Ishikawa (cell line): ENCODE results near the gene HYAL4.

Experiments
- CEBPB ChIP-seq: IDR thresholded peaks from 2 replicates; pipeline ENCODE4 v1.6.1; 2012
- CREB1 ChIP-seq: IDR thresholded peaks from 2 replicates; pipeline ENCODE4 v1.6.1; 2012; ENCODE audit warnings: low read depth
- EGR1 ChIP-seq: IDR thresholded peaks from 2 replicates; pipeline ENCODE4 v1.6.1; 2012
- EP300 ChIP-seq: IDR thresholded peaks from 2 replicates; pipeline ENCODE4 v1.6.1; 2012; ENCODE audit warnings: borderline replicate concordance
- FOXM1 ChIP-seq: IDR thresholded peaks from 2 replicates; pipeline ENCODE4 v1.6.1; 2012; ENCODE audit warnings: low read depth, borderline replicate concordance
- NFIC ChIP-seq: IDR thresholded peaks from 2 replicates; pipeline ENCODE4 v1.6.1; 2012
- RAD21 ChIP-seq: IDR thresholded peaks from 2 replicates; pipeline ENCODE4 v1.6.1; 2012; ENCODE audit warnings: low read depth
- REST ChIP-seq: IDR thresholded peaks from 2 replicates; pipeline ENCODE4 v1.6.1; 2012; ENCODE audit warnings: low read depth, mild to moderate bottlenecking
- TAF1 ChIP-seq: IDR thresholded peaks from 2 replicates; pipeline ENCODE4 v1.6.1; 2012; ENCODE audit warnings: low read depth, mild to moderate bottlenecking
- TCF12 ChIP-seq: IDR thresholded peaks from 2 replicates; pipeline ENCODE4 v1.6.1; 2012; ENCODE audit warnings: low read depth
- TEAD4 ChIP-seq: IDR thresholded peaks from 2 replicates; pipeline ENCODE4 v1.6.1; 2012
- YY1 ChIP-seq: IDR thresholded peaks from 2 replicates; pipeline ENCODE4 v1.6.1; 2012; ENCODE audit warnings: low read depth
- ZBTB7A ChIP-seq: IDR thresholded peaks from 2 replicates; pipeline ENCODE4 v1.6.1; 2012; ENCODE audit warnings: low read depth
- TF ChIP-seq, protein P1 (sequence below): IDR thresholded peaks from 2 replicates; pipeline ENCODE4 v1.6.1; 2012
- TF ChIP-seq, protein P2 (sequence below): IDR thresholded peaks from 2 replicates; pipeline ENCODE4 v1.6.1; 2012

HYAL4 gene

DNA sequence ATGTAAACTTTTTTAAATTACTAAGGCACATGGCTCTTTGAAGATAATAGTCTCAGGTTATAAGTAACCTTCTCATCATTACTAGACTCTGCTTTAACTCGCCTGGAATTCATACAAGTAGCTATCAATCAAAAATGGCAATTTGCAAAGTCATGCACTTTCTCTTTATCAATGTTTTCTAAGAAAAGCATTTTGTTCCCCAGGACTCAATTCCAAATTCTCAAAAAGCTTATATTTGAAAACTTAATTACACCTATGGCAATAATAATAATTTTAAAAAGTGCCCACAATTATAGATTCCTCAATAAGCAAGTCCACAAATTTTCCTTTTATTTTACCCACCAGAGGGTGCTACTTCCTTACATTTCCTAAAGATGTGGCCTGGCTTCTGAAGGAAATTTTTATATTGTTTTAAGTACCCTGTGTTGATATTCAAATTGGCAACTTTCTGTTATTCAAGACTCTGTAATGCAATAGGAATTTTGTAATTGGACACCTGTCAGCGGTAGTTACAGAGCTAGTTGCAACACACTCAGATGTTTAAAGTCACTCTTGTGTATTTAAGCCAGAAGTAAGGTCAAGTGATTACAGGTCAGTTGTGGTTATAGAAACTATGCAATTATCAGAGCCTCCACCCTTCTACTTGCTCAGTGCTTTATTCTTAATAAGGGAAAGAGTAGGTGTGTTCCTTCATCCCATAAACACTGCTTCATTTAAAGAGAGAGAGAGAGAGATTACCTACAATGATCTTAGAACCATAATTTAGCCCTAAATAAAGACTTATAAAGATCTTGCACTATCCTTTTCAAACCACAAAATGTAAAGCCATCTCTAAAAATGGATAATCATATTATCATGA is 47.1 kb upstream of the HYAL4 start:
- peak; percentile 94 for TF ChIP-seq TEAD4
- no peak for TF ChIP-seq ZBTB7A
- peak; percentile 77 for TF ChIP-seq NFIC
- TF ChIP-seq, protein P1, sequence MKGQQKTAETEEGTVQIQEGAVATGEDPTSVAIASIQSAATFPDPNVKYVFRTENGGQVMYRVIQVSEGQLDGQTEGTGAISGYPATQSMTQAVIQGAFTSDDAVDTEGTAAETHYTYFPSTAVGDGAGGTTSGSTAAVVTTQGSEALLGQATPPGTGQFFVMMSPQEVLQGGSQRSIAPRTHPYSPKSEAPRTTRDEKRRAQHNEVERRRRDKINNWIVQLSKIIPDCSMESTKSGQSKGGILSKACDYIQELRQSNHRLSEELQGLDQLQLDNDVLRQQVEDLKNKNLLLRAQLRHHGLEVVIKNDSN, result no peak
- TF ChIP-seq YY1, result no peak
- TF ChIP-seq FOXM1, result peak; percentile 98
- TF ChIP-seq CREB1, result no peak
- TF ChIP-seq REST, result no peak
- TF ChIP-seq, protein P2, sequence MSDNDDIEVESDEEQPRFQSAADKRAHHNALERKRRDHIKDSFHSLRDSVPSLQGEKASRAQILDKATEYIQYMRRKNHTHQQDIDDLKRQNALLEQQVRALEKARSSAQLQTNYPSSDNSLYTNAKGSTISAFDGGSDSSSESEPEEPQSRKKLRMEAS, result peak; percentile 60; the same call in 1 of the 2 replicates
- TF ChIP-seq EP300, result peak; percentile 86
- no peak for TF ChIP-seq TAF1
- TF ChIP-seq TCF12, result peak; percentile 85
- peak; percentile 90 for TF ChIP-seq RAD21
- TF ChIP-seq EGR1, result no peak
- TF ChIP-seq CEBPB, result peak; percentile 99

DNA sequence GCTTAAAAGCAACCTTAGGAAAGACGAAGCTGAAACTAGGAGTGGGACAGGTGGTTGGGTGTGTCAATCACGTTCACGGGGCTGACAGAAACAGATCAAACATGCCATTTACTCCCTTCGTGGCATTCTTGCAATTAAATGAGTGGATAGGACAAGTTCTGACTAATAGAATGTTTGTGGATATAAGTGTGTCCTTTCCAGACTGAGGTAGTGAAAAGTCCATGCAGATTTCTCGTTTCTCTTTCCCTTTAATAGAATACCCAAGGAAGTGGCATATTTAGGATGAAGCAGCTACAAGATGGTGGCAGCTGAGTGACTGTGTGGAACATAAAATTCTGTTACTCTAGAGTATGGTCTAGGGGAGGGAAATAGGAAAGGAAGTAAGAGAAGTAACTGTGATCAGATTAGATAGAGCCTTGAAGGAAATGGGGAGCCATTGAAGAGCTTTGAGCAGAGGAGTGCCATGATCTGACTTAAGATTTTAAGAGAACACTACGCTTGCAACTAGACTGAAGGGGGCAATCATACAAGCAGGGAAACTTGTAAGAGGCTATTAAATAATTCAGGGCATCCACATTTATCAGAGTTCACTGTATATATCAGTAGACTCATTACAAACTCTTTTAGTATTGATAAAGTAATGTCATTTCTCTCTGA is 46.3 kb upstream of the HYAL4 start:
- no peak for TF ChIP-seq NFIC
- TF ChIP-seq, protein P2, result no peak
- no peak for TF ChIP-seq CREB1
- no peak for TF ChIP-seq EP300
- TF ChIP-seq YY1, result no peak
- no peak for TF ChIP-seq ZBTB7A
- TF ChIP-seq EGR1, result no peak

DNA sequence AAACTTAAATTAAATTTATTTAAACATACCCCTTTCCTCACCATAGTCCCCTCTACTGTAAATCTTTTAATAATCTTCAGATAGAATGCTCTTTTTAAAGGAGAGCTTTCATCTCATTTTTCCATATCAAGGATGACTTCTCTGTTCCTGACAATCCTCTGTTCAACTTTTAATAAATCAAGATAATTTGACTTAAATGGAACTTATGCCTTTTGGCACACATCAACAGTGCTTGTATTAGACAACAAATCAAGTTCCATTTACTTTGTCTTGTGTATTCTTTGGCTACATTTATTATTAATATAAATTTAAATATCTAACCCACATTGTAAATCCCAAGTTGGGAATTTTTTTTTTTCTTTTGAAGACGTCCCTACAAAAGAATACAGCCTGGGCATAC is 42.7 kb upstream of the HYAL4 start:
- no peak for TF ChIP-seq TAF1
- no peak for TF ChIP-seq ZBTB7A

DNA sequence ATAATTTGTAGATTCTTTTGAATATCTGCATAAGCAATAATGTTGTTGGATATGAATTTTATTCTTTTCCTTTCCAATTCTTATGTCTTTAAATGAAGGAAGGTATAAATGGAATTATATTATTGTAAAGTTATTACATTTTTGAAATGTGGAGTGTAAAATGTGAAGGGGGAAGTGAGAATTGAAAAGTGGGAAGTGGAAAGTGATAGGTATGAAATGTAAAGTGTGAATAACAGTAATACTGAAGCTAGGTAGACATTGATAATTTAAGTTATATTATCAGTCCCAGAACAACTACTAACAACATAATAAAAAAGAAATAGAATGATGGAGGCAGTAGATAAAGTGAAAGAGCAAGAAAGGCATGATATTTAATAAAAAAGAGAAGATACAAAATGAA is 39.7 kb upstream of the HYAL4 start:
- no peak for TF ChIP-seq ZBTB7A
- TF ChIP-seq YY1, result no peak
- no peak for TF ChIP-seq FOXM1
- no peak for TF ChIP-seq EP300
- no peak for TF ChIP-seq TCF12
- no peak for TF ChIP-seq TEAD4
- TF ChIP-seq REST, result no peak
- no peak for TF ChIP-seq CEBPB
- TF ChIP-seq, protein P1, result no peak
- no peak for TF ChIP-seq NFIC
- no peak for TF ChIP-seq CREB1
- no peak for TF ChIP-seq RAD21
- TF ChIP-seq, protein P2, result no peak
- TF ChIP-seq EGR1, result no peak
- no peak for TF ChIP-seq TAF1

DNA sequence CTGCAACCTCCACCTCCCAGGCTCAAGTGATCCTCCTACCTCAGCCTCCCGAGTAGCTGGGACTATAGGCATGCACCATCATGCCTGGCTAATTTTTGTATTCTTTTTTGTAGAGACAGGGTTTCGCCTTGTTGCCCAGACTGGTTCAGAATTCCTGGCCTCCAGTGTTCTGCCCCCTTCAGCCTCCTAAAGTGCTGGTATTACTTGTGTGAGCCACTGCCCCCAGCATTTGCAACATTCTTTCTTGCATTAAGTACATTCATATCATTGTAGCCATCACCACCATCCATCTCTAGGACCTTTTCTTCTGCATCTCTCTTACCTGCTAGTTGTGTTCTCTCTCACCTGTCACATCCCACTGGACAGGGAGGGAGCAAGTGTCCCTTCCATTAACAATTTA is 35.5 kb upstream of the HYAL4 start:
- no peak for TF ChIP-seq EP300
- no peak for TF ChIP-seq EGR1
- TF ChIP-seq FOXM1, result no peak
- no peak for TF ChIP-seq NFIC
- TF ChIP-seq YY1, result no peak
- no peak for TF ChIP-seq CEBPB
- no peak for TF ChIP-seq ZBTB7A
- TF ChIP-seq, protein P2, result no peak
- TF ChIP-seq CREB1, result no peak
- no peak for TF ChIP-seq REST
- no peak for TF ChIP-seq RAD21
- no peak for TF ChIP-seq TEAD4
- no peak for TF ChIP-seq TCF12
- TF ChIP-seq, protein P1, result no peak
- no peak for TF ChIP-seq TAF1
